ENCODE measurements around the gene RIOK3.
"Not testable (repeated sequence)": the region's sequence is repeated elsewhere in the genome, so short reads cannot be mapped to it uniquely, and the experiment has no call there.

GRCh38 chr18:23489586-23489985 is 36.5 kb downstream of the RIOK3 start:
- not testable (repeated sequence) for TF ChIP-seq POLR2A (IDR thresholded peaks at IDR 0.05; ENCODE audit: low read depth, low read length); CTCF (conservative IDR thresholded peaks at IDR 0.05; ENCODE audit: low read depth, low read length); ELK1 (IDR thresholded peaks at IDR 0.05; ENCODE audit: borderline replicate concordance, low read depth, low read length); CEBPB (IDR thresholded peaks at IDR 0.05; ENCODE audit: low read depth, low read length); USF2 (IDR thresholded peaks at IDR 0.05; ENCODE audit: low read depth, low read length); CHD1 (IDR thresholded peaks at IDR 0.05; ENCODE audit: low read depth, low read length); RAD21 (IDR thresholded peaks at IDR 0.05; ENCODE audit: low read length); MAFK (IDR thresholded peaks at IDR 0.05; ENCODE audit: low read depth, low read length); MXI1 (IDR thresholded peaks at IDR 0.05; ENCODE audit: borderline replicate concordance, low read depth, low read length); BHLHE40 (IDR thresholded peaks at IDR 0.05; ENCODE audit: low read depth, low read length)
